Measurements from ENCODE around the gene MYH14. TPM values are rescaled to one million over a fixed set of nuclear protein-coding genes. Genes with fewer than 3 reads are reported as not detected.

Gene MYH14
- total and polyA plus RNA-seq, 2 of the 8 experiments (the other 6 are each of a cell fraction or from before 2014, with no cell fraction given) = 17.3 to 28.6 TPM

- TF ChIP-seq SUZ12 (IDR thresholded peaks at IDR 0.05; ENCODE audit: low read length) (0 out of 2 replicates have a peak, but pooled peaks have one; percentile 0), POLR2AphosphoS5 (IDR thresholded peaks at IDR 0.05; ENCODE audit: low read depth, low read length) (no peak)
- H4K8ac ChIP-seq (ENCODE audit: extremely low read depth, insufficient read depth, low read length) = no peak overlapping the region
- DNase-seq (ENCODE audit: low read depth in 1 of 2, low spot score in 2 of 2) (no peak), FAIRE-seq (no peak)
- H2BK15ac ChIP-seq (ENCODE audit: low read length) = no peak overlapping the region
- POLR2A ChIA-PET (ENCODE audit: partially characterized antibody) = interaction anchor here (0.6 to 4.3 kb wide), 8 partner anchors 16 to 153 kb away, joined by 3 to 29 read pairs (median 4); no protein-coding TSS in a partner anchor
- peaks cover 3 to 10% of the 10 kb centered on the region in 2 experiments; a peak in 2 of 4 replicates for H3K79me2 ChIP-seq (ENCODE audit: control insufficient read depth in 1 of 2, insufficient read depth in 2 of 2, low read length in 2 of 2)
- H3K4me1 ChIP-seq (replicated peaks in 1 of 4; ENCODE audit: control insufficient read depth in 3 of 4, insufficient read depth in 4 of 4, low read length in 3 of 4) = peaks cover 2 to 29% (median 14%) of the 10 kb centered on the region in 4 experiments
- no peak overlapping the region for H4K91ac ChIP-seq (replicated peaks; ENCODE audit: insufficient read length, low read length)
- no peak overlapping the region for H2AK5ac ChIP-seq (ENCODE audit: low read depth, low read length)
- peaks cover 6 to 7% of the 10 kb centered on the region in 2 experiments for H4K20me1 ChIP-seq (replicated peaks in 1 of 2; ENCODE audit: control insufficient read depth in 1 of 2, insufficient read depth in 2 of 2, low read length in 2 of 2)
- no peaks in the 10 kb centered on the region; the same call in 1 of the 2 replicates for H3K79me1 ChIP-seq (ENCODE audit: low read depth, low read length)
- peaks cover 34% of the 10 kb centered on the region for H3K23me2 ChIP-seq (ENCODE audit: low read depth, low read length)
- H3K27me3 ChIP-seq (replicated peaks in 1 of 4; ENCODE audit: control insufficient read depth in 3 of 4, extremely low read depth in 1 of 4, insufficient read depth in 3 of 4, low read length in 3 of 4) = peaks cover 5 to 14% (median 11%) of the 10 kb centered on the region in 4 experiments; a peak in 6 of 7 replicates
- H3K18ac ChIP-seq (ENCODE audit: extremely low read depth, low read length) = peak overlapping the region; percentile 15; the same call in 1 of the 2 replicates
- no peaks in the 10 kb centered on the region for H3K36me3 ChIP-seq (ENCODE audit: control insufficient read depth in 2 of 4, insufficient read depth in 4 of 4, low read length in 3 of 4)
- H2BK20ac ChIP-seq (ENCODE audit: low read length) = peak overlapping the region; percentile 55; the same call in 1 of the 2 replicates
- H3K14ac ChIP-seq (ENCODE audit: insufficient read length) = no peak overlapping the region
- 17% methylated on average over 1 of the region's 2 CpGs; no CpG with 5 or more reads in 1 of the 2 experiments for WGBS, 2 experiments (ENCODE audit: extremely low coverage in 1 of 2, insufficient coverage in 1 of 2, insufficient read length in 1 of 2, insufficient replicate concordance in 2 of 2, low coverage in 1 of 2, low lambda C conversion rate in 2 of 2, missing lambda C conversion rate in 1 of 2)
- H3K56ac ChIP-seq (replicated peaks; ENCODE audit: insufficient read length, low read depth, low read length) = no peak overlapping the region
- peak overlapping the region; percentile 75 to 98 for H3K4me2 ChIP-seq (ENCODE audit: insufficient read depth in 1 of 2, low read depth in 2 of 2, low read length in 2 of 2)
- H2BK12ac ChIP-seq (ENCODE audit: low read depth, low read length) = peak overlapping the region; percentile 78
- peak overlapping the region; percentile 74 to 96 (median 86); a peak in 7 of 8 replicates for H3K4me3 ChIP-seq (ENCODE audit: extremely low read depth in 1 of 4, insufficient read depth in 2 of 4, low read depth in 3 of 4, low read length in 4 of 4)
- peak overlapping the region; percentile 95; the same call in 1 of the 2 replicates for H3K27ac ChIP-seq (ENCODE audit: low read depth, low read length)
- H3K4ac ChIP-seq (replicated peaks; ENCODE audit: insufficient read length, low read depth, low read length) = peak overlapping the region; percentile 58
- CTCF ChIA-PET (ENCODE audit: partially characterized antibody) = interaction anchor here (0.6 to 1.3 kb wide), 3 partner anchors 12 to 338 kb away, joined by 3 read pairs; no protein-coding TSS in a partner anchor
- H2AFZ ChIP-seq (ENCODE audit: low read length) = no peak overlapping the region
- H2BK120ac ChIP-seq (replicated peaks; ENCODE audit: low read depth, low read length) = no peak overlapping the region
- H4K5ac ChIP-seq (ENCODE audit: insufficient read length, low read depth, low read length) = no peak overlapping the region
- H2BK5ac ChIP-seq (ENCODE audit: low read depth, low read length) = peak overlapping the region; percentile 97; the same call in 1 of the 2 replicates
- no peak overlapping the region for H3K23ac ChIP-seq (ENCODE audit: insufficient read length)
- peak overlapping the region in 3 of 4 experiments; percentile 56 to 92 (median 87); a peak in 5 of 7 replicates for H3K9ac ChIP-seq (replicated peaks in 1 of 4; ENCODE audit: extremely low read depth in 1 of 4, low read depth in 3 of 4, low read length in 3 of 4)
- H3K9me3 ChIP-seq (ENCODE audit: insufficient read depth in 2 of 2, low read depth in 1 of 2, low read length in 1 of 2) = no peaks in the 10 kb centered on the region
Measured at GRCh38 chr19:50331994-50332243, 128.5 kb downstream of the MYH14 start.
